Progenitor cell of endocrine pancreas (in vitro differentiated cells): ENCODE measurements around the gene SYNC. TPM values are rescaled to one million over a fixed set of nuclear protein-coding genes. Genes with fewer than 3 reads are reported as not detected.
"Not testable (repeated sequence)": the region's sequence is repeated elsewhere in the genome, so short reads cannot be mapped to it uniquely, and the experiment has no call there.

ENCODE experiments used
- DNase-seq: peaks from one replicate; pipeline ENCODE4 v3.0.0; 2021; ENCODE audit warnings: low spot score; ENCODE audit not compliant: unreplicated experiment
- H3K27ac Mint-ChIP-seq: 2 replicates; pipeline ENCODE4 v1.8.0; 2021; ENCODE audit warnings: mild to moderate bottlenecking, moderate library complexity, mixed read lengths
- H3K27me3 Mint-ChIP-seq: 2 replicates; pipeline ENCODE4 v1.8.0; 2021; ENCODE audit warnings: mixed read lengths
- H3K36me3 Mint-ChIP-seq: 2 replicates; pipeline ENCODE4 v1.8.0; 2022; ENCODE audit warnings: mixed read lengths; ENCODE audit not compliant: insufficient read depth
- H3K4me1 Mint-ChIP-seq: 2 replicates; pipeline ENCODE4 v1.8.0; 2021; ENCODE audit warnings: low read depth, mixed read lengths
- H3K4me3 Mint-ChIP-seq: 2 replicates; pipeline ENCODE4 v1.8.0; 2021; ENCODE audit warnings: low read depth, mild to moderate bottlenecking, moderate library complexity, mixed read lengths
- H3K9me3 Mint-ChIP-seq: 2 replicates; pipeline ENCODE4 v1.8.0; 2021; ENCODE audit warnings: low read depth, mixed read lengths
- CTCF ChIP-seq: fragments of 200-600 bp; sonication (generic); IDR thresholded peaks from one replicate; pipeline ENCODE4 v1.5.0; 2021; ENCODE audit warnings: antibody characterized with exemption, mild to moderate bottlenecking; ENCODE audit not compliant: unreplicated experiment
- total RNA-seq: library from RNA; stranded (reverse); gene quantifications from 2 replicates; pipeline ENCODE4 v1.2.1, GENCODE V29; 2021

The SYNC gene
- total RNA-seq, 1 donor from 2014 or later = not detected

- H3K36me3 Mint-ChIP-seq = peaks cover 13% of the 10 kb centered on the region
- no peak for DNase-seq
- TF ChIP-seq CTCF = no peak
- H3K27me3 Mint-ChIP-seq = no peaks in the 10 kb centered on the region
- peaks cover 10% of the 10 kb centered on the region for H3K4me1 Mint-ChIP-seq
- H3K27ac Mint-ChIP-seq = peak overlapping the region; percentile 6
- no peaks in the 10 kb centered on the region for H3K9me3 Mint-ChIP-seq
- no peak overlapping the region for H3K4me3 Mint-ChIP-seq
These were observed 66.9 kb downstream of the SYNC start for GRCh38 chr1:32635508-32636277.

GRCh38 chr1:32632829-32633228 is 69.7 kb downstream of the SYNC start:
- Mint-ChIP-seq H3K9me3 (no peaks in the 10 kb centered on the region), H3K4me3 (no peak overlapping the region), H3K27me3 (no peaks in the 10 kb centered on the region), H3K27ac (peak overlapping the region; percentile 51), H3K36me3 (peaks cover 13% of the 10 kb centered on the region), H3K4me1 (peaks cover 10% of the 10 kb centered on the region)
- TF ChIP-seq CTCF = no peak
- no peak for DNase-seq

GRCh38 chr1:32630173-32630572 is 72.4 kb downstream of the SYNC start:
- DNase-seq, H3K4me1 Mint-ChIP-seq, H3K27ac Mint-ChIP-seq, H3K36me3 Mint-ChIP-seq, H3K4me3 Mint-ChIP-seq, H3K27me3 Mint-ChIP-seq, H3K9me3 Mint-ChIP-seq: not testable (repeated sequence)

Other genes starting within 250 kb of the SYNC start
- 4.3 and 4.7 TPM in 2 replicates for gene ZBTB8B, start 237.7 kb downstream of the SYNC start, total RNA-seq
- 8.9 and 10.8 TPM in 2 replicates for gene ZBTB8A, start 163.3 kb downstream of the SYNC start, total RNA-seq
- gene ZBTB8OS, start 52.2 kb downstream of the SYNC start, total RNA-seq = 49.4 and 50.1 TPM in 2 replicates
- gene RBBP4, start 51.6 kb downstream of the SYNC start, total RNA-seq = 426 and 432 TPM in 2 replicates
- 101 and 110 TPM in 2 replicates for gene YARS1, start 114.6 kb upstream of the SYNC start, total RNA-seq
- gene S100PBP, start 114.9 kb upstream of the SYNC start, total RNA-seq = 62.6 and 66.1 TPM in 2 replicates
- gene FNDC5, start 168.1 kb upstream of the SYNC start, total RNA-seq = 6.3 and 7.8 TPM in 2 replicates
- 0.96 and 1.1 TPM in 2 replicates for gene HPCA, start 183.7 kb upstream of the SYNC start, total RNA-seq
- gene TMEM54, start 198.6 kb upstream of the SYNC start, total RNA-seq = 23.2 and 27.0 TPM in 2 replicates